DOHH2 (cell line): ENCODE results near the gene ATP10A.

Source experiments
- CTCF ChIP-seq: fragments of 200-600 bp; sonication (generic); IDR thresholded peaks from one replicate; pipeline ENCODE4 v1.5.1; 2014; ENCODE audit warnings: antibody characterized with exemption, mild to moderate bottlenecking, low read depth, low read length; ENCODE audit not compliant: poor library complexity, severe bottlenecking
- EZH2phosphoT487 ChIP-seq: fragments of 200-600 bp; sonication (generic); IDR thresholded peaks from 2 replicates; pipeline ENCODE4 v1.6.1; 2017; ENCODE audit warnings: borderline replicate concordance, mild to moderate bottlenecking, antibody characterized with exemption, low read length, moderate library complexity, mixed read lengths

GRCh38 chr15:25714538-25714840 is 148.6 kb downstream of the ATP10A start:
- TF ChIP-seq CTCF: no peak
- TF ChIP-seq EZH2phosphoT487: no peak
